ENCODE data around the gene COL5A2. TPM values are rescaled to one million over a fixed set of nuclear protein-coding genes. Genes with fewer than 3 reads are reported as not detected.
A peak's percentile ranks its signal among the peaks of the same experiment; 100 is the strongest.

COL5A2 gene
- total RNA-seq, 6 experiments from 2014 or later = 5.7 to 17.6 (median 8.6) TPM

- Histone ChIP-seq H3K9me3 (no peaks in the 10 kb centered on the region), H3K27me3 (no peaks in the 10 kb centered on the region), H3K4me3 (no peak overlapping the region), H3K27ac (no peak overlapping the region), H3K36me3 (peaks cover 0 to 4% (median 0%) of the 10 kb centered on the region in 4 donors), H3K4me1 (no peaks in the 10 kb centered on the region)
- TF ChIP-seq CTCF (IDR thresholded peaks at IDR 0.05) (no peak), POLR2A (IDR thresholded peaks at IDR 0.05) (no peak)
- intact Hi-C loops (cut with DNase I) = no loop called here
- 85% methylated on average over 1 of the region's 1 CpG for WGBS (ENCODE audit: insufficient coverage, low coverage, low lambda C conversion rate, missing lambda C conversion rate)
- ATAC-seq (no peak), DNase-seq (no peak)
These were observed 142.0 kb downstream of the COL5A2 start for GRCh38 chr2:189037518-189037917.

GRCh38 chr2:189024901-189025618 is 154.5 kb downstream of the COL5A2 start:
- DNase-seq (no peak), ATAC-seq (no peak)
- intact Hi-C loops (cut with DNase I) = no loop called here
- no peaks in the 10 kb centered on the region for H3K36me3 ChIP-seq
- H3K4me1 ChIP-seq = no peaks in the 10 kb centered on the region
- TF ChIP-seq POLR2A (IDR thresholded peaks at IDR 0.05) (no peak), CTCF (IDR thresholded peaks at IDR 0.05) (peak in 1 of 4 donors; percentile 5)
- WGBS (ENCODE audit: insufficient coverage, low coverage, low lambda C conversion rate, missing lambda C conversion rate) = 36% methylated on average over 3 of the region's 3 CpGs
- H3K27ac ChIP-seq = no peak overlapping the region
- no peaks in the 10 kb centered on the region for H3K9me3 ChIP-seq
- no peaks in the 10 kb centered on the region for H3K27me3 ChIP-seq
- no peak overlapping the region for H3K4me3 ChIP-seq

- ATAC-seq = no peak
- 73% methylated on average over 3 of the region's 3 CpGs for WGBS (ENCODE audit: insufficient coverage, low coverage, low lambda C conversion rate, missing lambda C conversion rate)
- Histone ChIP-seq H3K27me3 (no peaks in the 10 kb centered on the region), H3K36me3 (no peaks in the 10 kb centered on the region), H3K9me3 (no peaks in the 10 kb centered on the region), H3K27ac (no peak overlapping the region), H3K4me3 (no peak overlapping the region), H3K4me1 (no peaks in the 10 kb centered on the region)
- intact Hi-C loops (cut with DNase I) = no loop called here
- DNase-seq = no peak
- TF ChIP-seq CTCF (IDR thresholded peaks at IDR 0.05) (no peak), POLR2A (IDR thresholded peaks at IDR 0.05) (no peak)
These were observed 157.1 kb downstream of the COL5A2 start for GRCh38 chr2:189022492-189022891.

- H3K27ac ChIP-seq = no peak overlapping the region
- no peak for TF ChIP-seq CTCF (IDR thresholded peaks at IDR 0.05)
- no peak for TF ChIP-seq POLR2A (IDR thresholded peaks at IDR 0.05)
- DNase-seq = no peak
These were observed 157.5 kb downstream of the COL5A2 start for GRCh38 chr2:189022053-189022481.

More at GRCh38 chr2:189022053-189022481, 157.5 kb downstream of the COL5A2 start:
- intact Hi-C loops (cut with DNase I) = no loop called here
- Histone ChIP-seq H3K36me3 (no peaks in the 10 kb centered on the region), H3K4me1 (no peaks in the 10 kb centered on the region), H3K9me3 (no peaks in the 10 kb centered on the region), H3K27me3 (no peaks in the 10 kb centered on the region), H3K4me3 (no peak overlapping the region)
- WGBS (ENCODE audit: insufficient coverage, low coverage, low lambda C conversion rate, missing lambda C conversion rate) = 45% methylated on average over 7 of the region's 7 CpGs
- no peak for ATAC-seq

Measured in right lobe of liver (tissue), 6 donors.